ENCODE measurements around the gene TRABD2B.

TRABD2B gene

GRCh38 chr1:47837866-47838561 lies 159.2 kb downstream of the TRABD2B start:
- Histone ChIP-seq H3K9ac (ENCODE audit: low read length) (no peak overlapping the region), H3K79me2 (ENCODE audit: insufficient read depth, low read length) (no peaks in the 10 kb centered on the region), H3K36me3 (ENCODE audit: low read length) (peaks cover 2% of the 10 kb centered on the region; the same call in 1 of the 2 replicates), H3K9me2 (replicated peaks; ENCODE audit: insufficient read depth, low read length) (no peaks in the 10 kb centered on the region), H3K27ac (ENCODE audit: low read depth, low read length) (no peak overlapping the region), H2AFZ (ENCODE audit: low read depth, low read length, severe bottlenecking) (no peak overlapping the region), H3K4me3 (ENCODE audit: insufficient read depth, low read length, poor library complexity, severe bottlenecking) (no peak overlapping the region), H3K4me2 (ENCODE audit: low read depth, low read length, poor library complexity, severe bottlenecking) (no peak overlapping the region), H3K27me3 (ENCODE audit: low read length) (no peaks in the 10 kb centered on the region), H3K9me3 (ENCODE audit: insufficient read depth, low read length) (peaks cover 14% of the 10 kb centered on the region), H4K20me1 (ENCODE audit: low read depth, low read length) (no peaks in the 10 kb centered on the region), H3F3A (ENCODE audit: insufficient read depth) (no peaks in the 10 kb centered on the region)
- TF ChIP-seq EZH2phosphoT487 (conservative IDR thresholded peaks at IDR 0.05; ENCODE audit: low read length) (no peak), CTCF (IDR thresholded peaks at IDR 0.05; ENCODE audit: insufficient read depth, low read length, poor library complexity, severe bottlenecking) (no peak)

- Histone ChIP-seq H3K4me3 (ENCODE audit: insufficient read depth, low read length, poor library complexity, severe bottlenecking) (no peak overlapping the region), H3F3A (ENCODE audit: insufficient read depth) (no peaks in the 10 kb centered on the region), H3K9ac (ENCODE audit: low read length) (no peak overlapping the region), H4K20me1 (ENCODE audit: low read depth, low read length) (no peaks in the 10 kb centered on the region), H3K9me2 (replicated peaks; ENCODE audit: insufficient read depth, low read length) (no peaks in the 10 kb centered on the region), H3K4me2 (ENCODE audit: low read depth, low read length, poor library complexity, severe bottlenecking) (no peak overlapping the region), H3K79me2 (ENCODE audit: insufficient read depth, low read length) (no peaks in the 10 kb centered on the region), H3K27ac (ENCODE audit: low read depth, low read length) (no peak overlapping the region), H3K9me3 (ENCODE audit: insufficient read depth, low read length) (peaks cover 14% of the 10 kb centered on the region), H2AFZ (ENCODE audit: low read depth, low read length, severe bottlenecking) (no peak overlapping the region), H3K36me3 (ENCODE audit: low read length) (peaks cover 2% of the 10 kb centered on the region; the same call in 1 of the 2 replicates), H3K27me3 (ENCODE audit: low read length) (no peaks in the 10 kb centered on the region)
- TF ChIP-seq EZH2phosphoT487 (conservative IDR thresholded peaks at IDR 0.05; ENCODE audit: low read length) = no peak
- TF ChIP-seq CTCF (IDR thresholded peaks at IDR 0.05; ENCODE audit: insufficient read depth, low read length, poor library complexity, severe bottlenecking) = no peak
Observed at GRCh38 chr1:47837056-47837830, 159.9 kb downstream of the TRABD2B start.

- no peaks in the 10 kb centered on the region for H4K20me1 ChIP-seq (ENCODE audit: low read depth, low read length)
- H3K9ac ChIP-seq (ENCODE audit: low read length) = no peak overlapping the region
- H3F3A ChIP-seq (ENCODE audit: insufficient read depth) = no peaks in the 10 kb centered on the region
- H3K27ac ChIP-seq (ENCODE audit: low read depth, low read length) = no peak overlapping the region
- H3K27me3 ChIP-seq (ENCODE audit: low read length) = no peaks in the 10 kb centered on the region
- H3K4me3 ChIP-seq (ENCODE audit: insufficient read depth, low read length, poor library complexity, severe bottlenecking) = no peak overlapping the region
- H2AFZ ChIP-seq (ENCODE audit: low read depth, low read length, severe bottlenecking) = no peak overlapping the region
- H3K36me3 ChIP-seq (ENCODE audit: low read length) = peaks cover 2% of the 10 kb centered on the region; the same call in 1 of the 2 replicates
- no peaks in the 10 kb centered on the region for H3K9me2 ChIP-seq (replicated peaks; ENCODE audit: insufficient read depth, low read length)
- peaks cover 14% of the 10 kb centered on the region for H3K9me3 ChIP-seq (ENCODE audit: insufficient read depth, low read length)
- no peaks in the 10 kb centered on the region for H3K79me2 ChIP-seq (ENCODE audit: insufficient read depth, low read length)
- H3K4me2 ChIP-seq (ENCODE audit: low read depth, low read length, poor library complexity, severe bottlenecking) = no peak overlapping the region
- no peak for TF ChIP-seq CTCF (IDR thresholded peaks at IDR 0.05; ENCODE audit: insufficient read depth, low read length, poor library complexity, severe bottlenecking)
- TF ChIP-seq EZH2phosphoT487 (conservative IDR thresholded peaks at IDR 0.05; ENCODE audit: low read length) = no peak
Observed at GRCh38 chr1:47835409-47835808, 161.8 kb downstream of the TRABD2B start.
